ENCODE data around the gene IGSF21.

- TF ChIP-seq ZNF70 (CRISPR knock-in tag; IDR thresholded peaks at IDR 0.05) (no peak), ISL1 (CRISPR knock-in tag; IDR thresholded peaks at IDR 0.05) (no peak)
These were observed 880 bp downstream of the IGSF21 start for GRCh38 chr1:18108299-18109057.

Measured in SK-N-SH treated with all-trans-retinoic acid at 6 μM for 48 hours (cell line).